Transverse colon (tissue), 4 donors: ENCODE data around the gene CHADL. TPM values are rescaled to one million over a fixed set of nuclear protein-coding genes. Genes with fewer than 3 reads are reported as not detected.
A peak's percentile ranks its signal among the peaks of the same experiment; 100 is the strongest.
"Not testable (repeated sequence)": the region's sequence is repeated elsewhere in the genome, so short reads cannot be mapped to it uniquely, and the experiment has no call there.

Experiments used
- DNase-seq: peaks from one replicate; pipeline ENCODE4 v3.0.0-alpha.2; 2019
- H3K27ac ChIP-seq, 4 donors: fragments of 200-600 bp; sonication (generic); 2 replicates each; pipeline ENCODE4 v1.5.1; 2016 to 2018; ENCODE audit warnings: inconsistent platforms in 4 of 4
- H3K27me3 ChIP-seq: fragments of 200-600 bp; sonication (generic); 2 replicates; pipeline ENCODE4 v1.5.1; 2017; ENCODE audit warnings: inconsistent platforms
- H3K36me3 ChIP-seq, 4 donors: fragments of 200-600 bp; sonication (generic); 2 replicates each; pipeline ENCODE4 v1.5.1; 2017 to 2019; ENCODE audit warnings: inconsistent platforms in 4 of 4
- H3K4me1 ChIP-seq, 4 donors: fragments of 200-600 bp; sonication (generic); 2 replicates each; pipeline ENCODE4 v1.5.1; 2017 to 2020; ENCODE audit warnings: inconsistent platforms in 4 of 4
- H3K4me3 ChIP-seq, 4 donors: fragments of 200-600 bp; sonication (generic); 1 replicate in 1 of 4; 2 replicates in 3 of 4; pipeline versions ENCODE4 v1.5.1 to v1.6.1; 2017 to 2019; ENCODE audit warnings: inconsistent platforms in 4 of 4
- H3K9me3 ChIP-seq, 2 donors: fragments of 200-600 bp; sonication (generic); 2 replicates each; pipeline ENCODE4 v1.5.1; 2017 to 2019; ENCODE audit warnings: inconsistent platforms in 2 of 2
- EP300 ChIP-seq: sonication (generic); formaldehyde crosslinking; IDR thresholded peaks from one replicate; pipeline ENCODE4 v1.6.1; 2017; ENCODE audit warnings: antibody characterized with exemption, low read depth
- POLR2A ChIP-seq: fragments of 450-650 bp; IDR thresholded peaks from one replicate; pipeline ENCODE4 v1.6.1; 2016; ENCODE audit warnings: antibody characterized with exemption, mild to moderate bottlenecking, moderate library complexity
- POLR2AphosphoS5 ChIP-seq, 3 donors: sonication (generic); formaldehyde crosslinking; IDR thresholded peaks; one replicate each; pipeline ENCODE4 v1.6.1; 2016; ENCODE audit warnings: antibody characterized with exemption in 3 of 3
- WGBS, 2 donors: methylation state at CpG; one replicate each; pipeline ENCODE4 v1.1.5; 2018; ENCODE audit warnings: low coverage in 1 of 2; 5-methylcytosine and 5-hydroxymethylcytosine counted together
- in situ Hi-C, 4 donors: fragments of 200-750 bp; cut with MboI; loops; one replicate each; pipeline versions ENCODE4 v1.15.0 to v1.15.1; 2017; ENCODE audit warnings: low sequenced_read_pairs in 3 of 4, low pct_ligation_motif_present in 1 of 4, low pct_unique_long_range_greater_than_20kb in 1 of 4
- intact Hi-C: fragments of 100-400 bp; cut with DNase I; formaldehyde crosslinking; loops from one replicate; pipeline ENCODE4 v1.15.1; 2023; ENCODE audit warnings: low total_unique reads
- small RNA-seq, 4 donors: library from RNA; depleted of rRNA; stranded (forward); fragments of <200 nt; gene quantifications; one replicate each; pipeline ENCODE3, GENCODE V24; 2016
- total RNA-seq, 4 donors: library from RNA; depleted of rRNA; stranded (reverse); fragments of >200 nt; gene quantifications; one replicate each; pipeline ENCODE4 v1.1.0, GENCODE V29; 2016
- TF ChIP-seq, protein P1 (sequence below), 5 experiments: fragments of 200-600 bp in 3 of 5; fragments of 450-650 bp in 2 of 5; sonication (generic) in 3 of 5; IDR thresholded peaks; 1 replicate in 2 of 5; 2 replicates in 3 of 5; pipeline ENCODE4 v1.5.1; 2016 to 2017; ENCODE audit warnings: antibody characterized with exemption in 5 of 5, inconsistent platforms in 3 of 5, mild to moderate bottlenecking in 2 of 5, moderate library complexity in 1 of 5

CHADL gene
- total RNA-seq, 4 donors from 2014 or later = 3.0 to 20.6 (median 5.3) TPM

DNA sequence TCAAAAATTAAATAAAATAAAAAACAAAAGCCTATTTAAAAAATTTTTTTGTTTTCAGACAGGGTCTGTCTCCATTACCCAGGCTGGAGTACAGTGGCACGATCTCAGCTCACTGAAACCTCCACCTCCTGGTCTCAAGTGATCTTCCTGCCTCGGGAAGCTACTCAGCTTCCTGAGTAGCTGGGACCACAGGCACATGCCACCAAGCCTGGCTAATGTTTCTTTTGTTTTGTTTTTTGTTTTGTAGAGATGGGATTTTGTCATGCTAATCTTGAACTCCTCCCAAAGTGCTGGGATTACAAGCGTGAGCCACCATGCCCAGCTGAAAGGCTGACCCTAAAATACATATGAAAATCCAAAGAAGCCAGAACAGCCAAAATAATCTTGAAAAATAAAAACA, 56.1 kb downstream of the CHADL start:
- Histone ChIP-seq H3K36me3 (no peaks in the 10 kb centered on the region), H3K27ac (no peak overlapping the region), H3K4me1 (peaks cover 0 to 8% (median 3%) of the 10 kb centered on the region in 4 donors), H3K9me3 (no peaks in the 10 kb centered on the region), H3K27me3 (no peaks in the 10 kb centered on the region), H3K4me3 (no peak overlapping the region)
- in situ Hi-C loops (no loop called here), intact Hi-C loops (no loop called here)
- 73 to 78% methylated on average over 3 of the region's 3 CpGs for WGBS, 2 donors
- TF ChIP-seq EP300 = no peak
- no peak for TF ChIP-seq POLR2AphosphoS5 (IDR thresholded peaks at IDR 0.05)
- no peak for TF ChIP-seq POLR2A
- TF ChIP-seq, protein P1, sequence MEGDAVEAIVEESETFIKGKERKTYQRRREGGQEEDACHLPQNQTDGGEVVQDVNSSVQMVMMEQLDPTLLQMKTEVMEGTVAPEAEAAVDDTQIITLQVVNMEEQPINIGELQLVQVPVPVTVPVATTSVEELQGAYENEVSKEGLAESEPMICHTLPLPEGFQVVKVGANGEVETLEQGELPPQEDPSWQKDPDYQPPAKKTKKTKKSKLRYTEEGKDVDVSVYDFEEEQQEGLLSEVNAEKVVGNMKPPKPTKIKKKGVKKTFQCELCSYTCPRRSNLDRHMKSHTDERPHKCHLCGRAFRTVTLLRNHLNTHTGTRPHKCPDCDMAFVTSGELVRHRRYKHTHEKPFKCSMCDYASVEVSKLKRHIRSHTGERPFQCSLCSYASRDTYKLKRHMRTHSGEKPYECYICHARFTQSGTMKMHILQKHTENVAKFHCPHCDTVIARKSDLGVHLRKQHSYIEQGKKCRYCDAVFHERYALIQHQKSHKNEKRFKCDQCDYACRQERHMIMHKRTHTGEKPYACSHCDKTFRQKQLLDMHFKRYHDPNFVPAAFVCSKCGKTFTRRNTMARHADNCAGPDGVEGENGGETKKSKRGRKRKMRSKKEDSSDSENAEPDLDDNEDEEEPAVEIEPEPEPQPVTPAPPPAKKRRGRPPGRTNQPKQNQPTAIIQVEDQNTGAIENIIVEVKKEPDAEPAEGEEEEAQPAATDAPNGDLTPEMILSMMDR (IDR thresholded peaks at IDR 0.05) = no peak
- no peak for DNase-seq

DNA sequence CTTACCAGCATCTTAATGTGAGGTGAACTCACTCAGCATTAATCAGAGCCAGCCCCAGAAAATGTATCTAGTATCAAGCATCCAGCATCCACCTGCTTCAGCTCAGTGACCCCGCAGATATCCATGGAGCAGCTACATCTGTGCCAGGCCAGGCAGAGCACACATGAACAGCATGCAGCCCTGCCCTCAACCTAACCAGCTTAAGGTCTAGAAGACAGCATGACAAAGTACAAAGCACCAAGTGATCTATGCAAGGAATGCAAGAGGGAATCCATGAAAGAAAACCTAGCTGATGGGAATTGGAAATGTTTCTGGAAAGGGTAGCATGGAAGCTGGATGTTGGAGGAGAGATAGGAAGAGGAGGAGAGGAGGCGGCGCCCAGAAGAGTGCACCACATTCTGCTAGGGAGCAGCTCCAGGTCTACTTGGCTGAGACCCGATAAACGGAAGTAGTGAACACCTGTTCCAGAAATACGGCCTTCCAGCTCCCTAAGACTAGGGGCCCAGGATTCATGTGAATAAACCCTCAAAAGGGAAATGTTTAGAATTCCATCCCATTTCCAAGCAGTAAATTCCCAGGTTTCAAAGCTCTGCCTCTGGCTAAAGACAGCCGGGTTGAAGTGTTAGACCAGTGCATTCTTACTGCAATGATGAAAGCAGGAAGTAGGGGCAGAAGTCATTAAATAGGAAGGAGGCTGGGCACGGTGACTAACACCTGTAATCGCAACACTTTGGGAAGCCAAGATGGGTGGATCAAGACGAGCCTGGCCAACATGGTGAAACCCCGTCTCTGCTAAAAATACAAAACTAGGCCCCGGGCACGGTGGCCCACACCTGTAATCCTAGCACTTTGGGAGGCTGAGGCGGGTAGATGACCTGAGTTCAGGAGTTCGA, 59.1 kb downstream of the CHADL start:
- H3K4me3 ChIP-seq = peak overlapping the region in 1 of 4 donors; percentile 4
- DNase-seq = peak; percentile 37
- WGBS, 2 donors = 44 to 61% methylated on average over 5 to 15 of the region's 15 CpGs

DNA sequence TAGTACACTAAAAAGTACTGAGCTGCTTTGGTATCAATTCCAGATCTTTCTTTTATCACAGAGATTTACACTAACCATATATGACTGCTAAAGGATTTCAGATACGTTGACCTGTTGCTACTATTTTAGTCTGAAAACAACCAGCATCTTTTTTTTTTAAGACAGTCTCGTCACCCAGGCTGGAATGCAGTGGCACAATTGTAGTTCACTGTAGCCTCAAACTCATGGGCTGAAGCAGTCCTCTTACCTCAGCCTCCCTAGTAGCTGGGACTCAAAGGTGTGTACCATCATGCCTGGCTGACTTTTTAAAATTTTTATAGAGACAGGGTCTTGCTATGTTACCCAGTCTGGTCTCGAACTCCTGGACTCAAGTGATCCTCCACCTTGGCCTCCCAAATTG, 59.8 kb downstream of the CHADL start:
- TF ChIP-seq POLR2A = no peak
- peak overlapping the region in 3 of 4 donors; percentile 22 to 61 (median 55) for H3K27ac ChIP-seq
- intact Hi-C loops = no loop called here
- H3K4me3 ChIP-seq = no peak overlapping the region
- no peak for DNase-seq
- H3K36me3 ChIP-seq = peaks cover 0 to 31% (median 13%) of the 10 kb centered on the region in 4 donors
- 84 to 90% methylated on average over 3 of the region's 3 CpGs for WGBS, 2 donors
- no peaks in the 10 kb centered on the region for H3K27me3 ChIP-seq
- in situ Hi-C loops = no loop called here
- peaks cover 0 to 8% (median 3%) of the 10 kb centered on the region in 4 donors for H3K4me1 ChIP-seq
- no peaks in the 10 kb centered on the region for H3K9me3 ChIP-seq

More for the DNA sequence above, 59.1 kb downstream of the CHADL start:
- intact Hi-C loops (no loop called here), in situ Hi-C loops (no loop called here)
- peak overlapping the region; percentile 22 to 61 (median 40) for H3K27ac ChIP-seq
- H3K27me3 ChIP-seq = no peaks in the 10 kb centered on the region
- H3K36me3 ChIP-seq = peaks cover 0 to 24% (median 10%) of the 10 kb centered on the region in 4 donors
- H3K4me1 ChIP-seq = peaks cover 0 to 8% (median 3%) of the 10 kb centered on the region in 4 donors
- TF ChIP-seq, protein P1 (IDR thresholded peaks at IDR 0.05) = no peak
- peak in 2 of 3 donors; percentile 6 to 31 for TF ChIP-seq POLR2AphosphoS5 (IDR thresholded peaks at IDR 0.05)
- peak; percentile 22 for TF ChIP-seq POLR2A
- no peaks in the 10 kb centered on the region for H3K9me3 ChIP-seq

DNA sequence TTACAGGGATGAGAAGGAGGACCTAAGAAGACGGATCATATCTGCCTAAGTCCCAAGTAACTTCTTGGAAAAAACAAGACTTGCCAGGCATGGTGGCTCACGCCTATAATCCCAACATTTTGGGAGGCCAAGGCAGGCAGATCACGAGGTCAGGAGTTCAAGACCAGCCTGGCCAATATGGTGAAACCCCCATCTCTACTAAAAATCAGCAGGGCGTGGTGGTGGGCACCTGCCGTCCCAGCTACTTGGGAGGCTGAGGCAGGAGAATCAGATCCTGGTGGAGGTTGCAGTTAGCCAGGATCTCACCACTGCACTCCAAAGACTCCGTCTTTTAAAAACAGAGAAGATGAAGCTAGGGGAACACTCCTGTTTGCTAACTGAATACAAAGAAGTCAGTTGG, 60.4 kb downstream of the CHADL start:
- H3K4me1 ChIP-seq, H3K9me3 ChIP-seq, in situ Hi-C loops, H3K4me3 ChIP-seq, intact Hi-C loops, DNase-seq, H3K27me3 ChIP-seq, H3K27ac ChIP-seq: not testable (repeated sequence)
- peaks cover 0 to 36% (median 16%) of the 10 kb centered on the region in 4 donors for H3K36me3 ChIP-seq
- WGBS, 2 donors = 94 to 100% methylated on average over 4 to 6 of the region's 6 CpGs

Small RNAs within 50 kb of the gene (small RNA-seq; reads per million reads assigned to genes)
- 0 reads per million in 4 donors for gene MIR6889

Other genes starting within 250 kb of the CHADL start
- 100 to 1,000 TPM in 1 of 4 donors, 10 to 100 TPM in 3; 80.6 to 119 (median 91.6) TPM for gene EP300, start 148.3 kb downstream of the CHADL start, total RNA-seq
- 10 to 100 TPM in 3 of 4 donors, 1 to 10 TPM in 1; 9.1 to 32.4 (median 14.5) TPM for gene L3MBTL2, start 35.6 kb downstream of the CHADL start, total RNA-seq
- 10 to 100 TPM; 21.3 to 28.1 (median 26.2) TPM for gene RANGAP1, start 45.3 kb upstream of the CHADL start, total RNA-seq
- gene ZC3H7B, start 60.6 kb upstream of the CHADL start, total RNA-seq = 10 to 100 TPM; 29.5 to 43.6 (median 35.7) TPM
- 10 to 100 TPM; 22.9 to 47.9 (median 34.0) TPM for gene TEF, start 141.0 kb upstream of the CHADL start, total RNA-seq
- 10 to 100 TPM; 22.7 to 64.0 (median 49.7) TPM for gene TOB2, start 205.9 kb upstream of the CHADL start, total RNA-seq
- 10 to 100 TPM in 3 of 4 donors, 1 to 10 TPM in 1; 3.0 to 33.9 (median 25.0) TPM for gene PHF5A, start 227.8 kb upstream of the CHADL start, total RNA-seq
- 100 to 1,000 TPM; 164 to 351 (median 255) TPM for gene ACO2, start 228.2 kb upstream of the CHADL start, total RNA-seq